ENCODE data around the gene CCP110.

CCP110 gene

GRCh38 chr16:19502395-19503131 is 21.2 kb upstream of the CCP110 start:
- peak; percentile 73 for TF ChIP-seq CTCF (IDR thresholded peaks at IDR 0.05; ENCODE audit: insufficient read depth, low read length, poor library complexity, severe bottlenecking)
- DNase-seq (ENCODE audit: extremely low read depth, insufficient read length), result no peak
- H3K36me3 ChIP-seq (ENCODE audit: control insufficient read depth, insufficient read depth, low read length), result peaks cover 18% of the 10 kb centered on the region
- H3K4me3 ChIP-seq (replicated peaks; ENCODE audit: low read depth, low read length), result no peak overlapping the region
- H3K27me3 ChIP-seq (replicated peaks; ENCODE audit: control insufficient read depth, insufficient read depth, low read length), result no peaks in the 10 kb centered on the region

GRCh38 chr16:19503461-19504075 is 20.2 kb upstream of the CCP110 start:
- no peak for DNase-seq (ENCODE audit: extremely low read depth, insufficient read length)
- peaks cover 18% of the 10 kb centered on the region for H3K36me3 ChIP-seq (ENCODE audit: control insufficient read depth, insufficient read depth, low read length)
- no peak for TF ChIP-seq CTCF (IDR thresholded peaks at IDR 0.05; ENCODE audit: insufficient read depth, low read length, poor library complexity, severe bottlenecking)
- H3K4me3 ChIP-seq (replicated peaks; ENCODE audit: low read depth, low read length), result no peak overlapping the region
- H3K27me3 ChIP-seq (replicated peaks; ENCODE audit: control insufficient read depth, insufficient read depth, low read length), result no peaks in the 10 kb centered on the region

- peaks cover 16% of the 10 kb centered on the region for H3K36me3 ChIP-seq (ENCODE audit: control insufficient read depth, insufficient read depth, low read length)
- TF ChIP-seq CTCF (IDR thresholded peaks at IDR 0.05; ENCODE audit: insufficient read depth, low read length, poor library complexity, severe bottlenecking), result no peak
Measured at GRCh38 chr16:19505600-19506303, 18.0 kb upstream of the CCP110 start.

GRCh38 chr16:19506965-19507364 is 16.8 kb upstream of the CCP110 start:
- Histone ChIP-seq H3K36me3 (ENCODE audit: control insufficient read depth, insufficient read depth, low read length) (peaks cover 14% of the 10 kb centered on the region), H3K27me3 (replicated peaks; ENCODE audit: control insufficient read depth, insufficient read depth, low read length) (no peaks in the 10 kb centered on the region), H3K4me3 (replicated peaks; ENCODE audit: low read depth, low read length) (no peak overlapping the region)
- TF ChIP-seq CTCF (IDR thresholded peaks at IDR 0.05; ENCODE audit: insufficient read depth, low read length, poor library complexity, severe bottlenecking), result no peak
- DNase-seq (ENCODE audit: extremely low read depth, insufficient read length), result no peak

More at GRCh38 chr16:19505600-19506303, 18.0 kb upstream of the CCP110 start:
- Histone ChIP-seq H3K27me3 (replicated peaks; ENCODE audit: control insufficient read depth, insufficient read depth, low read length) (no peaks in the 10 kb centered on the region), H3K4me3 (replicated peaks; ENCODE audit: low read depth, low read length) (no peak overlapping the region)
- DNase-seq (ENCODE audit: extremely low read depth, insufficient read length), result no peak

- Histone ChIP-seq H3K27me3 (replicated peaks; ENCODE audit: control insufficient read depth, insufficient read depth, low read length) (no peaks in the 10 kb centered on the region), H3K4me3 (replicated peaks; ENCODE audit: low read depth, low read length) (no peak overlapping the region), H3K36me3 (ENCODE audit: control insufficient read depth, insufficient read depth, low read length) (peaks cover 10% of the 10 kb centered on the region)
- TF ChIP-seq CTCF (IDR thresholded peaks at IDR 0.05; ENCODE audit: insufficient read depth, low read length, poor library complexity, severe bottlenecking), result no peak
- no peak for DNase-seq (ENCODE audit: extremely low read depth, insufficient read length)
Measured at GRCh38 chr16:19507867-19508266, 15.9 kb upstream of the CCP110 start.
